C4-2B (cell line): ENCODE data around the gene UBALD1.

Experiments
- ZFX ChIP-seq: fragments of 450-650 bp; IDR thresholded peaks from 2 replicates; pipeline ENCODE4 v1.6.1; 2017
- TF ChIP-seq, protein P1 (sequence below): fragments of 450-650 bp; conservative IDR thresholded peaks from 2 replicates; pipeline ENCODE4 v1.5.1; 2017; ENCODE audit warnings: mild to moderate bottlenecking

DNA sequence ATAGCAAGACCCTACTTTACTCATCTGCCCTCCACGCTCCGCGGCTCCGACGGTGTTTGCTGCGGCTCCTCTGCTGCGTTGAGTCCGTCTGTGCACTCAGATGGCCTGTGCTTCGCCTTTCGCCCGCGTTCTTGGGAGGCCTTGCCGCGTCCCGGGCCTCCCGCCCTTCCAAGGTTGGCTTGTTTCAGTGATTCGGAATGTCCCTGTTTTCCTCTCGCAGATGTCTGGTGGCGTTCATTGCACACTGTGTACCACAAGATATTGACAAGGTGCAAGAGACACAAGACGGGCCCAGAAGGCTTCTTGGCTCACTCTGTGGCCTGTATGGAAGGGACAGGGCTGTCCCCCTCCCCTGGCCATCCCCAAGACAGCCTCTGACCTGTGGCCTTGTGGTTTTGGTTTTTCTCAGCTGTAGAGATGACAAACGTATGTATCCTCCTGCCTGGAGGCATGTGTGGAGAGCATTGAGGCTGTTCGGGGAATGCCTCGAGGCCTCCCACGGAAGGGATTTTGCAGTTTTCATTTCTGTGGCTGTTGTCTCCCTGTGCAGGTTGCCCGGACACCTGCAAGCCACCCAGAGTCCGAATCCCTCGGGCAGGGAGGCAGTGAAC, 25.3 kb upstream of the UBALD1 start:
- TF ChIP-seq, protein P1, sequence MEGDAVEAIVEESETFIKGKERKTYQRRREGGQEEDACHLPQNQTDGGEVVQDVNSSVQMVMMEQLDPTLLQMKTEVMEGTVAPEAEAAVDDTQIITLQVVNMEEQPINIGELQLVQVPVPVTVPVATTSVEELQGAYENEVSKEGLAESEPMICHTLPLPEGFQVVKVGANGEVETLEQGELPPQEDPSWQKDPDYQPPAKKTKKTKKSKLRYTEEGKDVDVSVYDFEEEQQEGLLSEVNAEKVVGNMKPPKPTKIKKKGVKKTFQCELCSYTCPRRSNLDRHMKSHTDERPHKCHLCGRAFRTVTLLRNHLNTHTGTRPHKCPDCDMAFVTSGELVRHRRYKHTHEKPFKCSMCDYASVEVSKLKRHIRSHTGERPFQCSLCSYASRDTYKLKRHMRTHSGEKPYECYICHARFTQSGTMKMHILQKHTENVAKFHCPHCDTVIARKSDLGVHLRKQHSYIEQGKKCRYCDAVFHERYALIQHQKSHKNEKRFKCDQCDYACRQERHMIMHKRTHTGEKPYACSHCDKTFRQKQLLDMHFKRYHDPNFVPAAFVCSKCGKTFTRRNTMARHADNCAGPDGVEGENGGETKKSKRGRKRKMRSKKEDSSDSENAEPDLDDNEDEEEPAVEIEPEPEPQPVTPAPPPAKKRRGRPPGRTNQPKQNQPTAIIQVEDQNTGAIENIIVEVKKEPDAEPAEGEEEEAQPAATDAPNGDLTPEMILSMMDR: no peak
- TF ChIP-seq ZFX: no peak
